ENCODE data around the gene PPFIA2.

Gene PPFIA2

GRCh38 chr12:81412940-81413339 lies 346.2 kb downstream of the PPFIA2 start:
- TF ChIP-seq POLR2AphosphoS5 (IDR thresholded peaks at IDR 0.05; ENCODE audit: low read depth, low read length) = no peak
- TF ChIP-seq POLR2A (IDR thresholded peaks at IDR 0.05; ENCODE audit: low read depth, low read length) = no peak
- no peak for TF ChIP-seq TAF1 (IDR thresholded peaks at IDR 0.05; ENCODE audit: borderline replicate concordance, low read depth, low read length)
- DNase-seq (ENCODE audit: insufficient read length) = no peak
- no peak for FAIRE-seq

GRCh38 chr12:81403348-81403747 lies 355.8 kb downstream of the PPFIA2 start:
- TF ChIP-seq POLR2A (IDR thresholded peaks at IDR 0.05; ENCODE audit: low read depth, low read length) (no peak), TAF1 (IDR thresholded peaks at IDR 0.05; ENCODE audit: borderline replicate concordance, low read depth, low read length) (no peak), POLR2AphosphoS5 (IDR thresholded peaks at IDR 0.05; ENCODE audit: low read depth, low read length) (no peak)
- no peak for DNase-seq (ENCODE audit: insufficient read length)
- FAIRE-seq = no peak

GRCh38 chr12:81401241-81401640 lies 357.9 kb downstream of the PPFIA2 start:
- no peak for FAIRE-seq

GRCh38 chr12:81400024-81400423 lies 359.1 kb downstream of the PPFIA2 start:
- FAIRE-seq (no peak), DNase-seq (ENCODE audit: insufficient read length) (no peak)
- TF ChIP-seq POLR2AphosphoS5 (IDR thresholded peaks at IDR 0.05; ENCODE audit: low read depth, low read length) = no peak
- TF ChIP-seq TAF1 (IDR thresholded peaks at IDR 0.05; ENCODE audit: borderline replicate concordance, low read depth, low read length) = no peak
- TF ChIP-seq POLR2A (IDR thresholded peaks at IDR 0.05; ENCODE audit: low read depth, low read length) = no peak

More at GRCh38 chr12:81401241-81401640, 357.9 kb downstream of the PPFIA2 start:
- TF ChIP-seq POLR2AphosphoS5 (IDR thresholded peaks at IDR 0.05; ENCODE audit: low read depth, low read length) (no peak), TAF1 (IDR thresholded peaks at IDR 0.05; ENCODE audit: borderline replicate concordance, low read depth, low read length) (no peak), POLR2A (IDR thresholded peaks at IDR 0.05; ENCODE audit: low read depth, low read length) (no peak)
- no peak for DNase-seq (ENCODE audit: insufficient read length)

GRCh38 chr12:81395431-81395830 lies 363.7 kb downstream of the PPFIA2 start:
- no peak for TF ChIP-seq POLR2A (IDR thresholded peaks at IDR 0.05; ENCODE audit: low read depth, low read length)
- no peak for TF ChIP-seq POLR2AphosphoS5 (IDR thresholded peaks at IDR 0.05; ENCODE audit: low read depth, low read length)
- no peak for TF ChIP-seq TAF1 (IDR thresholded peaks at IDR 0.05; ENCODE audit: borderline replicate concordance, low read depth, low read length)
- DNase-seq (ENCODE audit: insufficient read length) = no peak
- no peak for FAIRE-seq

GRCh38 chr12:81389550-81390099 lies 369.5 kb downstream of the PPFIA2 start:
- TF ChIP-seq TAF1 (IDR thresholded peaks at IDR 0.05; ENCODE audit: borderline replicate concordance, low read depth, low read length) (no peak), POLR2AphosphoS5 (IDR thresholded peaks at IDR 0.05; ENCODE audit: low read depth, low read length) (no peak), POLR2A (IDR thresholded peaks at IDR 0.05; ENCODE audit: low read depth, low read length) (no peak)
- FAIRE-seq (no peak), DNase-seq (ENCODE audit: insufficient read length) (no peak)

- no peak for TF ChIP-seq POLR2AphosphoS5 (IDR thresholded peaks at IDR 0.05; ENCODE audit: low read depth, low read length)
- TF ChIP-seq TAF1 (IDR thresholded peaks at IDR 0.05; ENCODE audit: borderline replicate concordance, low read depth, low read length) = no peak
- TF ChIP-seq POLR2A (IDR thresholded peaks at IDR 0.05; ENCODE audit: low read depth, low read length) = no peak
- no peak for FAIRE-seq
These were observed 373.0 kb downstream of the PPFIA2 start for GRCh38 chr12:81386101-81386500.

GRCh38 chr12:81381951-81382350 lies 377.2 kb downstream of the PPFIA2 start:
- no peak for FAIRE-seq

More at GRCh38 chr12:81386101-81386500, 373.0 kb downstream of the PPFIA2 start:
- DNase-seq (ENCODE audit: insufficient read length) = no peak

GRCh38 chr12:81378601-81379285 lies 380.4 kb downstream of the PPFIA2 start:
- no peak for FAIRE-seq
- TF ChIP-seq TAF1 (IDR thresholded peaks at IDR 0.05; ENCODE audit: borderline replicate concordance, low read depth, low read length) = no peak
- no peak for TF ChIP-seq POLR2AphosphoS5 (IDR thresholded peaks at IDR 0.05; ENCODE audit: low read depth, low read length)
- TF ChIP-seq POLR2A (IDR thresholded peaks at IDR 0.05; ENCODE audit: low read depth, low read length) = no peak
- no peak for DNase-seq (ENCODE audit: insufficient read length)

More at GRCh38 chr12:81381951-81382350, 377.2 kb downstream of the PPFIA2 start:
- TF ChIP-seq POLR2AphosphoS5 (IDR thresholded peaks at IDR 0.05; ENCODE audit: low read depth, low read length) (no peak), TAF1 (IDR thresholded peaks at IDR 0.05; ENCODE audit: borderline replicate concordance, low read depth, low read length) (no peak), POLR2A (IDR thresholded peaks at IDR 0.05; ENCODE audit: low read depth, low read length) (no peak)
- DNase-seq (ENCODE audit: insufficient read length) = no peak

GRCh38 chr12:81377771-81378170 lies 381.4 kb downstream of the PPFIA2 start:
- TF ChIP-seq POLR2AphosphoS5 (IDR thresholded peaks at IDR 0.05; ENCODE audit: low read depth, low read length) (no peak), TAF1 (IDR thresholded peaks at IDR 0.05; ENCODE audit: borderline replicate concordance, low read depth, low read length) (no peak), POLR2A (IDR thresholded peaks at IDR 0.05; ENCODE audit: low read depth, low read length) (no peak)
- DNase-seq (ENCODE audit: insufficient read length) (no peak), FAIRE-seq (no peak)

GRCh38 chr12:81375969-81376368 lies 383.2 kb downstream of the PPFIA2 start:
- no peak for DNase-seq (ENCODE audit: insufficient read length)
- FAIRE-seq = no peak
- TF ChIP-seq POLR2AphosphoS5 (IDR thresholded peaks at IDR 0.05; ENCODE audit: low read depth, low read length) (no peak), POLR2A (IDR thresholded peaks at IDR 0.05; ENCODE audit: low read depth, low read length) (no peak), TAF1 (IDR thresholded peaks at IDR 0.05; ENCODE audit: borderline replicate concordance, low read depth, low read length) (no peak)

GRCh38 chr12:81370456-81370855 lies 388.7 kb downstream of the PPFIA2 start:
- FAIRE-seq = no peak

More at GRCh38 chr12:81370456-81370855, 388.7 kb downstream of the PPFIA2 start:
- no peak for TF ChIP-seq POLR2A (IDR thresholded peaks at IDR 0.05; ENCODE audit: low read depth, low read length)
- no peak for TF ChIP-seq TAF1 (IDR thresholded peaks at IDR 0.05; ENCODE audit: borderline replicate concordance, low read depth, low read length)
- no peak for TF ChIP-seq POLR2AphosphoS5 (IDR thresholded peaks at IDR 0.05; ENCODE audit: low read depth, low read length)
- DNase-seq (ENCODE audit: insufficient read length) = no peak

All from GM12892 (cell line).